H54 (cell line): ENCODE data around the gene KLHL40.

Source experiments
- DNase-seq: peaks from one replicate; pipeline ENCODE4 v3.0.0; 2011; ENCODE audit warnings: low spot score, mixed read lengths; ENCODE audit not compliant: insufficient read length
- FAIRE-seq: peaks from 3 replicates; lab custom pipeline; 2011; peaks lifted over from hg19 to GRCh38; lab: Jason Lieb, UNC
- POLR2A ChIP-seq: IDR thresholded peaks from 2 replicates; pipeline ENCODE4 v1.6.1; 2011; ENCODE audit warnings: low read depth, mild to moderate bottlenecking, low read length

Gene KLHL40

DNA sequence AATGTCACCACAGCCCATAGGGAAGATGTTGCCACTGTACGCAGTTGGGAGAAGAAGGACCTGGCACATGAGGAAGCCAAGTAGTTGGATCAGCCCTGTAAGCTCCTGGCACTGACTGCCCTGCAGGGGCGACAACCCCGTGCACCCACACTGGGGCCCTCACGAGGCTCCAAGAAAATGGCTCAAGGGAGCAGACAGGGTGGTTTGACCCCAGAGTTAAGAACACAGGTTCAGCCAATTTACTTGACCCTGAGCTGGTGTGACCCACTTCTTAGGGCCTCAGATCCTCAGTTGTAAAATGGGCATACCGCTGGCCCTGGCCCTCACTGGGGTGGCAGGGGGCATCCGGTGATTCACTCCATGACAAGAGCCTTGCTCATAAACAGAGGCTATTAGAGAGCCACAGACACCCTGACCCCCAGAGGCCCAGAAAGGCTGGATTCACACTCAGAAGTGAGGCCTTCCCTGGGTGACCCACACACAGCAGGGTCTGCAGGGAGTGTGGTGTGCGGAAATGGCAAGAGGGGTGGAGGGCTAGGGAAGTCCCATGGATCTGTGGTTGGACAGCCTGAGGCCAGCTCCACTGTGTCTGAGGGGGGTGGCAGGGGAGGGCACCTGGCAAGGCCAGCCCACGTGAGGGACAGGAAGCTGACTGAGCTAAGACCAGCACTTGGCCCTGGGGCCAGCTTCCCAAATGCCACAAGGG, 19.0 kb downstream of the KLHL40 start:
- no peak for TF ChIP-seq POLR2A
- FAIRE-seq, result no peak
- peak; percentile 74 for DNase-seq

DNA sequence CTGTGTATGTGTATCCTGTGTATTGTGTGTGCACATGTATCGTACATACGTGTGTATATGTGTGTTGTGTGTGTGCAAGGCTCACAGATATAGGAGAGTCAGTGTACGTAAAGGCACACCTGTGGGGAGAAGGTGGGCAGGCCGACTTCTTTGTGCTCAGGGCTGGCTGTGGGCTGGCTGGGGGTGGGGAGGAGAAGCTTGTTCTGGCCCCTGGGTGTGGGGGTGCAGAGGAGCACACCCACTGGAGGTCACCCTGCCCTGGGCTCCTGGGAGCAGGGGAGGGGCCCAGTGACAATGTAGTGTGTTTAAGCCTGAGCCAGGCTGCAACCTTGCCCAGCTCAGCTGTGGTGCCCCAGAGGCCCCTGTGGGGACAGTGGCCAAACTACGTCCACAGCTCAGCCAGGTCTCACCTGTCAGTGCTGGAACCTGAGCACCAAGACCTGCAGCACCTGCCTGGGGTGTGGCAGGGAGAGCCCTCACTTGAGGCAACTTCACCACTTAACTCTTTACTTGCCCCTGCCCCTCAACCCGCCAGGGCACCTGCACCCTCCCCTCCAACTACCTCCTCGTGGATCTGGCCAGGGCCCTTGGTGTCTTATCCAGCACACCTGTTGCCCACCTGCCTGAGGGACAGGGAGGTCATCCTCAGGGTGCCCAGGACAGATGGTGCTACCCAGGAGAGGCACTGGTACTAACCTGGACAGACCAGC, 19.9 kb downstream of the KLHL40 start:
- no peak for FAIRE-seq
- DNase-seq, result no peak
- TF ChIP-seq POLR2A, result no peak

DNA sequence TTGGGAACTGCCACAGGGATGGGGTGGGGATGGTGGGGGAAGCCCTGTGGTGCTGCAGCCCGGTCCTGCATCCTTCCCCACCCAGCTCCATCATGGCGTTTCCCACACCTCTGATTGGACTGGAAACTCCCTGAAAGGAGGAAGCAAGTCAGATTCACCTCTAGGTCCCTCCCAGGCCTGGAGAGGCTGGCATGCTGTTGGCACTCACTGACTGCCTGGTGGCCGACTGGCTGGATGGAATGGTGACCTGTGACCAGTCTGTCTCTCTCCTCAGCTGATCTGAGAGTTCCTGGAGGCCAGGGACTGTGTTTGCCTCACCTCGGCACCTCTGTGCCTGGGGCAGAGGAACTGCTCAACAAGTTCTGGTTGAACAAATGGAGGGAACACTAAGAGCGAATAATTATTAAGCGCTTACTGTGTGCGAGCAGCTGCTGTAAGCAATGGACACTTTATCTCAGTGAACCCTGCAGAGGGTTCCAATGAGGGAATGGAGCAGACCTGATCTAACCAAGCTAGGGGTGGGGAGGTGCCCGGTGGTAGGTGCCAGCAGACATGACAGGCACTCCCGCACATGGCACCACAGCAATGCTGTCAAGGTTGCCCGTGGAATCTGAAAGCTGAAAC, 20.7 kb downstream of the KLHL40 start:
- no peak for DNase-seq
- TF ChIP-seq POLR2A, result no peak
- no peak for FAIRE-seq

DNA sequence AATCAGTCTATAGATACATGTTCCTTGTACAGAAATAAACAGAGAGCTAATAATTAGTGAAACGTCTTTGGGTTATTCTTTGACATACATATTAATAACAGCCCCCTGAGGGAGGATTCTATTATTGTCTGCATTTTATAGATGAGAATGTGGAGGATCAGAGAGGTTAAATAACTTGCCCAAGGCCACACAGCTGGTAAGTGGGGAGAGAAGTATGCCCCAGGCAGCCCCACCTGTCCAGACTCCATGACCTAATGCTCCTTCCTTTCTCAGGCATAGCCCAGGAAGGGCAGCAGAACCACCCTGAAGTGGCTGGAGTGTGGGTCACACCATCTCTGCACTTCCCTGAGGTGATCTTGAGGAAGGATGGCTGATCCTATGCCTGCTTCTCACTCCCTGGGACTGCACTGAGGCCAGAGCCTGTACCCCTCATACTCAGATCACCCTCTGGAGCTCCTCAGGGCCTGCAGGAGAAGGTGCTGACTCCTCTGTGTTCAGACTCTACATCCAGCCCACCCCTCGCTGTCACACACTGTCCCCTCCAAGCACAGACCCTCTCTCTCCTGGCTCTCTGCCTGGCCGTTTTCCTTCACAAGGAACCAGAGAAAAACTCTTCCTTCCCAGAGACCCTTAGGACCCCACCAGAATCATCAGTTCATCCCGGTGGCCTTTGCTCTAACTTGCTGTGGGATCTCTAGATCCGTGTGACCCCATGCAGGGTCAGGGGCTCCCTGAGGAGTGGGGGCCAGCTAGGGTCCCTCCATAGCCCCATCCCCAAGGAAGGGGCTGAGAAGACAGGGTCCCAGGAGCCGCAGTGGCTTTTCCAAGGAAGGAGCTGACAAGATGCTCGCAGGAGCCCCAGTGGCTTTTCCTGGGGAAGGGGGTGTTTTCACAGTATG, 21.6 kb downstream of the KLHL40 start:
- DNase-seq, result no peak
- no peak for FAIRE-seq
- no peak for TF ChIP-seq POLR2A

DNA sequence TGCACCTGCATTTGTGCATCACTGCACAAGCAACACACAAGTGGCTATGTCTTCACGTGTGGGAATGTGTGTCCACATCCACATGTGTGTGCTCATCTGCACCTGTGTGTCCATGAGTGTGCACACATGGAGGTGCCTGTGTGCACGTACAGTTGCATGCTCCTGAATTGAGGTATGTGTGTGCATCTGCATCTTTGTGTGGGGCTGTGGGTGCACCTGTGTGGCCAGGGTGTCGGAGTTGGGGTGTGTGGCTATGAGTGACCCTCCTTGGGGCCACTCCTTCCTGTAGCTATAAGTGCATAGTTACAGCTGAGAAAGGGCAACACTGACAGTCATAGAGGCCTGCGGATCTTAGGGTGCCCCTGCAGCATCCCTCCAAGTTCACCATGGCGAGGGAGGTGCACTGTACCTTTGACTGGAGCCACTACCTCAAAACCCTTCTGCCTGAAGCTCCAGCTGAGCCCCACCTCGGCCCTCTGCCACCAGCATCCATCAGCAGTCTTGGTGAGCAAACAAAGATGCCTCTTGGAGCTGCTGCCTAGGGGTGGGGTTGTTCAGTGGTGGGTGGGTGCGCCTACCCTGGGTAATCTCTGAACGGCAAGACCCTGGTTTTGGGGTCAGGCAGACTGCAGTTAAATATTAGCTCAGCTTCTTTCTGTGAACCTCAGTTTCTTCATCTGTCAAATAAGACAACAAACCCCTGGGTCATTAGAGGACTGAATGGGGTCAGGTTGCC, 22.5 kb downstream of the KLHL40 start:
- no peak for DNase-seq
- no peak for TF ChIP-seq POLR2A
- no peak for FAIRE-seq

DNA sequence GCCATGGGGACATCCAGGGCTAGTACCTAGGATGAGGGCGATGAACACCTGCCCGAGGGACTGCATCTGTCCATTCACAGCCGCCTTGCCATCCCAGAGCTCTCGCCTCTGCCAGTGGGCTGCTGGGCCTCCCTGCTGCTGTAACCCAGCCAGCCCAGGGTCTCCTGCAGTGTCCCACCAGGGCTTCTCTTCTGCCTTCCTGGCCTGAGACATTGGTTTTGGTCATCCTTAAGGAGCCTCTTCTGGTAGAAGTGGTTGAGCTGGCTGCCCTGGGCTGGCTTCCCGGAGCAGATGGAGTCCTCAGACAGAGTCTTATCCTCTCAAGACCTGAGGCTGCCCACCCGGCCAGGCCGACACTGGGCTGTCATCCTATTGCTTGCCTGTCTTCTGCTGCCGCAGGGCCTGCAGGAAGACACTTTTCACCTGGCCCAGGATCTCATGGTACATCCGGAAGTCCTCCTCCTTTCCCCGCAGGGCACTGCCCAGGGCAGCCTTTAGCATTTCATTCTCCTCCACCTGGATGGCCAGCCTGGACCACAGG, 23.3 kb downstream of the KLHL40 start:
- no peak for TF ChIP-seq POLR2A
- no peak for FAIRE-seq
- DNase-seq, result no peak

GRCh38 chr3:42709621-42710020, 24.3 kb downstream of the KLHL40 start:
- DNase-seq (no peak), FAIRE-seq (no peak)
- no peak for TF ChIP-seq POLR2A

- FAIRE-seq, result no peak
- DNase-seq, result no peak
Measured at GRCh38 chr3:42710323-42711021, 25.1 kb downstream of the KLHL40 start.

GRCh38 chr3:42711491-42712343, 26.4 kb downstream of the KLHL40 start:
- FAIRE-seq, result no peak
- TF ChIP-seq POLR2A, result no peak

More at GRCh38 chr3:42710323-42711021, 25.1 kb downstream of the KLHL40 start:
- TF ChIP-seq POLR2A, result no peak

GRCh38 chr3:42712344-42712648, 27.0 kb downstream of the KLHL40 start:
- FAIRE-seq, result no peak
- no peak for DNase-seq
- no peak for TF ChIP-seq POLR2A

More at GRCh38 chr3:42711491-42712343, 26.4 kb downstream of the KLHL40 start:
- no peak for DNase-seq

- no peak for FAIRE-seq
- DNase-seq, result no peak
- no peak for TF ChIP-seq POLR2A
Measured at GRCh38 chr3:42712688-42713372, 27.5 kb downstream of the KLHL40 start.

GRCh38 chr3:42713747-42714146, 28.4 kb downstream of the KLHL40 start:
- no peak for TF ChIP-seq POLR2A
- DNase-seq (no peak), FAIRE-seq (no peak)
